ENCODE results near the gene ERC1. TPM values are rescaled to one million over a fixed set of nuclear protein-coding genes. Genes with fewer than 3 reads are reported as not detected.
A peak's percentile ranks its signal among the peaks of the same experiment; 100 is the strongest.

ERC1 gene
- 17.5 TPM for polyA plus RNA-seq
- long read RNA-seq, donor 1, result 0 reads
- long read RNA-seq, donor 2, partial matches to known transcripts, result 0 of 1 reads
- long read RNA-seq, donor 2, other reads (novel, unspliced or antisense), result 0 of 1 reads
- long read RNA-seq, donor 3, result 0 reads
- long read RNA-seq, donor 4, result 0 reads
- long read RNA-seq, donor 5, full-length matches to known transcripts, result 2 of 2 reads
- long read RNA-seq, donor 5, partial matches to known transcripts, result 0 of 2 reads
- long read RNA-seq, donor 5, other reads (novel, unspliced or antisense), result 0 of 2 reads
- long read RNA-seq, donor 6, partial matches to known transcripts, result 0 of 1 reads
- long read RNA-seq, donor 6, other reads (novel, unspliced or antisense), result 0 of 1 reads
- long read RNA-seq, donor 7, partial matches to known transcripts, result 0 of 1 reads
- long read RNA-seq, donor 7, other reads (novel, unspliced or antisense), result 0 of 1 reads
- long read RNA-seq, donor 8, full-length matches to known transcripts, result 1 of 1 reads
- long read RNA-seq, donor 8, partial matches to known transcripts, result 0 of 1 reads
- long read RNA-seq, donor 8, other reads (novel, unspliced or antisense), result 0 of 1 reads
- long read RNA-seq, donor 9, result 0 reads
- long read RNA-seq, donor 10, partial matches to known transcripts, result 0 of 1 reads
- long read RNA-seq, donor 10, other reads (novel, unspliced or antisense), result 0 of 1 reads
- long read RNA-seq, donor 11, result 0 reads

- Histone ChIP-seq H3K9me3 (ENCODE audit: control insufficient read depth, low read depth, low read length) (peaks cover 2% of the 10 kb centered on the region), H3K27ac (ENCODE audit: low read length) (peak within 1 kb of the TSS; percentile 92), H3K4me1 (ENCODE audit: control insufficient read depth, insufficient read depth, low read length) (peaks cover 6% of the 10 kb centered on the region), H3K36me3 (ENCODE audit: control insufficient read depth, insufficient read depth, low read length) (no peaks in the 10 kb centered on the region), H3K4me3 (ENCODE audit: low read length) (peak within 1 kb of the TSS; percentile 79), H3K27me3 (ENCODE audit: control insufficient read depth, insufficient read depth, low read length) (no peaks in the 10 kb centered on the region)
- DNase-seq, result peak; percentile 80 to 89
- WGBS (ENCODE audit: insufficient coverage, low lambda C conversion rate), result no CpG with 5 or more reads among the region's 87 CpGs
Measured at GRCh38 chr12:990661-991349, at the start of gene ERC1. Gene ERC1 (plus strand): TSS chr12:991223. CDS start chr12:1027904, 36,681 bp downstream.

GRCh38 chr12:943051-943450 is 48.0 kb upstream of the ERC1 start:
- DNase-seq, result no peak
- no CpG with 5 or more reads among the region's 6 CpGs for WGBS (ENCODE audit: insufficient coverage, low lambda C conversion rate)

GRCh38 chr12:944211-944610 is 46.8 kb upstream of the ERC1 start:
- no peak for DNase-seq
- WGBS (ENCODE audit: insufficient coverage, low lambda C conversion rate), result 100% methylated on average over 1 of the region's 7 CpGs
- H3K4me3 ChIP-seq (ENCODE audit: low read length), result no peak overlapping the region

More at GRCh38 chr12:943051-943450, 48.0 kb upstream of the ERC1 start:
- H3K27me3 ChIP-seq (ENCODE audit: control insufficient read depth, insufficient read depth, low read length), result no peaks in the 10 kb centered on the region
- H3K9me3 ChIP-seq (ENCODE audit: control insufficient read depth, low read depth, low read length), result no peaks in the 10 kb centered on the region
- no peaks in the 10 kb centered on the region for H3K4me1 ChIP-seq (ENCODE audit: control insufficient read depth, insufficient read depth, low read length)
- no peak overlapping the region for H3K27ac ChIP-seq (ENCODE audit: low read length)
- H3K36me3 ChIP-seq (ENCODE audit: control insufficient read depth, insufficient read depth, low read length), result peaks cover 17% of the 10 kb centered on the region
- no peak overlapping the region for H3K4me3 ChIP-seq (ENCODE audit: low read length)

GRCh38 chr12:946212-946611 is 44.8 kb upstream of the ERC1 start:
- Histone ChIP-seq H3K4me3 (ENCODE audit: low read length) (no peak overlapping the region), H3K9me3 (ENCODE audit: control insufficient read depth, low read depth, low read length) (no peaks in the 10 kb centered on the region), H3K27ac (ENCODE audit: low read length) (no peak overlapping the region), H3K27me3 (ENCODE audit: control insufficient read depth, insufficient read depth, low read length) (no peaks in the 10 kb centered on the region), H3K36me3 (ENCODE audit: control insufficient read depth, insufficient read depth, low read length) (peaks cover 11% of the 10 kb centered on the region), H3K4me1 (ENCODE audit: control insufficient read depth, insufficient read depth, low read length) (peaks cover 13% of the 10 kb centered on the region)
- DNase-seq, result no peak

More at GRCh38 chr12:944211-944610, 46.8 kb upstream of the ERC1 start:
- peaks cover 16% of the 10 kb centered on the region for H3K36me3 ChIP-seq (ENCODE audit: control insufficient read depth, insufficient read depth, low read length)
- H3K27ac ChIP-seq (ENCODE audit: low read length), result no peak overlapping the region
- no peaks in the 10 kb centered on the region for H3K9me3 ChIP-seq (ENCODE audit: control insufficient read depth, low read depth, low read length)
- no peaks in the 10 kb centered on the region for H3K27me3 ChIP-seq (ENCODE audit: control insufficient read depth, insufficient read depth, low read length)
- H3K4me1 ChIP-seq (ENCODE audit: control insufficient read depth, insufficient read depth, low read length), result peaks cover 3% of the 10 kb centered on the region

- no peak overlapping the region for H3K4me3 ChIP-seq (ENCODE audit: low read length)
- no peak for DNase-seq
- WGBS (ENCODE audit: insufficient coverage, low lambda C conversion rate), result no CpG with 5 or more reads among the region's 6 CpGs
- no peaks in the 10 kb centered on the region for H3K9me3 ChIP-seq (ENCODE audit: control insufficient read depth, low read depth, low read length)
- peaks cover 13% of the 10 kb centered on the region for H3K4me1 ChIP-seq (ENCODE audit: control insufficient read depth, insufficient read depth, low read length)
- H3K36me3 ChIP-seq (ENCODE audit: control insufficient read depth, insufficient read depth, low read length), result peaks cover 11% of the 10 kb centered on the region
- no peaks in the 10 kb centered on the region for H3K27me3 ChIP-seq (ENCODE audit: control insufficient read depth, insufficient read depth, low read length)
- H3K27ac ChIP-seq (ENCODE audit: low read length), result no peak overlapping the region
Measured at GRCh38 chr12:946631-947030, 44.4 kb upstream of the ERC1 start.

GRCh38 chr12:948238-948637 is 42.8 kb upstream of the ERC1 start:
- H3K27me3 ChIP-seq (ENCODE audit: control insufficient read depth, insufficient read depth, low read length), result no peaks in the 10 kb centered on the region
- H3K27ac ChIP-seq (ENCODE audit: low read length), result peak overlapping the region; percentile 80
- DNase-seq, result no peak
- H3K36me3 ChIP-seq (ENCODE audit: control insufficient read depth, insufficient read depth, low read length), result peaks cover 11% of the 10 kb centered on the region
- 100% methylated on average over 1 of the region's 9 CpGs for WGBS (ENCODE audit: insufficient coverage, low lambda C conversion rate)
- peak overlapping the region; percentile 78 for H3K4me3 ChIP-seq (ENCODE audit: low read length)
- no peaks in the 10 kb centered on the region for H3K9me3 ChIP-seq (ENCODE audit: control insufficient read depth, low read depth, low read length)
- H3K4me1 ChIP-seq (ENCODE audit: control insufficient read depth, insufficient read depth, low read length), result peaks cover 13% of the 10 kb centered on the region

- H3K27ac ChIP-seq (ENCODE audit: low read length), result peak within 1 kb of the TSS; percentile 88
- DNase-seq, result peak; percentile 99 to 100
- WGBS (ENCODE audit: insufficient coverage, low lambda C conversion rate), result no CpG with 5 or more reads among the region's 58 CpGs
Measured at GRCh38 chr12:949453-950191, 41.4 kb upstream of the ERC1 start, which contains the start of gene RAD52. Gene RAD52 (minus strand): TSS chr12:949694. CDS start chr12:933058, 16,636 bp downstream.

GRCh38 chr12:951176-951575 is 39.8 kb upstream of the ERC1 start:
- DNase-seq, result peak; percentile 70 to 83
- no CpG with 5 or more reads among the region's 1 CpG for WGBS (ENCODE audit: insufficient coverage, low lambda C conversion rate)
- Histone ChIP-seq H3K4me1 (ENCODE audit: control insufficient read depth, insufficient read depth, low read length) (peaks cover 13% of the 10 kb centered on the region), H3K4me3 (ENCODE audit: low read length) (no peak overlapping the region), H3K36me3 (ENCODE audit: control insufficient read depth, insufficient read depth, low read length) (no peaks in the 10 kb centered on the region), H3K27me3 (ENCODE audit: control insufficient read depth, insufficient read depth, low read length) (no peaks in the 10 kb centered on the region), H3K9me3 (ENCODE audit: control insufficient read depth, low read depth, low read length) (no peaks in the 10 kb centered on the region), H3K27ac (ENCODE audit: low read length) (peak overlapping the region; percentile 57)

More at GRCh38 chr12:949453-950191, 41.4 kb upstream of the ERC1 start, which contains the start of gene RAD52:
- H3K9me3 ChIP-seq (ENCODE audit: control insufficient read depth, low read depth, low read length), result no peaks in the 10 kb centered on the region
- H3K4me1 ChIP-seq (ENCODE audit: control insufficient read depth, insufficient read depth, low read length), result peaks cover 13% of the 10 kb centered on the region
- H3K27me3 ChIP-seq (ENCODE audit: control insufficient read depth, insufficient read depth, low read length), result no peaks in the 10 kb centered on the region
- H3K36me3 ChIP-seq (ENCODE audit: control insufficient read depth, insufficient read depth, low read length), result peaks cover 1% of the 10 kb centered on the region
- H3K4me3 ChIP-seq (ENCODE audit: low read length), result peak within 1 kb of the TSS; percentile 78

GRCh38 chr12:953776-954175 is 37.2 kb upstream of the ERC1 start:
- Histone ChIP-seq H3K9me3 (ENCODE audit: control insufficient read depth, low read depth, low read length) (no peaks in the 10 kb centered on the region), H3K36me3 (ENCODE audit: control insufficient read depth, insufficient read depth, low read length) (no peaks in the 10 kb centered on the region), H3K27me3 (ENCODE audit: control insufficient read depth, insufficient read depth, low read length) (no peaks in the 10 kb centered on the region), H3K27ac (ENCODE audit: low read length) (no peak overlapping the region), H3K4me3 (ENCODE audit: low read length) (no peak overlapping the region), H3K4me1 (ENCODE audit: control insufficient read depth, insufficient read depth, low read length) (peaks cover 10% of the 10 kb centered on the region)
- WGBS (ENCODE audit: insufficient coverage, low lambda C conversion rate), result 50% methylated on average over 2 of the region's 7 CpGs
- no peak for DNase-seq

GRCh38 chr12:954741-955140 is 36.3 kb upstream of the ERC1 start:
- H3K4me1 ChIP-seq (ENCODE audit: control insufficient read depth, insufficient read depth, low read length), result peaks cover 10% of the 10 kb centered on the region
- H3K27me3 ChIP-seq (ENCODE audit: control insufficient read depth, insufficient read depth, low read length), result no peaks in the 10 kb centered on the region
- H3K36me3 ChIP-seq (ENCODE audit: control insufficient read depth, insufficient read depth, low read length), result no peaks in the 10 kb centered on the region
- no peaks in the 10 kb centered on the region for H3K9me3 ChIP-seq (ENCODE audit: control insufficient read depth, low read depth, low read length)
- no peak for DNase-seq
- no peak overlapping the region for H3K27ac ChIP-seq (ENCODE audit: low read length)
- no peak overlapping the region for H3K4me3 ChIP-seq (ENCODE audit: low read length)
